WTC11 (cell line): Measurements from ENCODE around the gene FYN. TPM values are rescaled to one million over a fixed set of nuclear protein-coding genes. Genes with fewer than 3 reads are reported as not detected.

ENCODE experiments used
- ATAC-seq: fragments of 200-7000 bp; cut with Tn5 transposase; 2 replicates; pipeline ENCODE4 v1.10.0; 2021; ENCODE audit warnings: mild to moderate bottlenecking, moderate library complexity
- CTCF ChIA-PET: fragments of 300-600 bp; sonication (Branson Sonifier 250); formaldehyde crosslinking; loops from one replicate; lab custom pipeline; 2021; ENCODE audit warnings: antibody characterized with exemption; lab: Charles Lee
- POLR2A ChIA-PET: fragments of 350-600 bp; sonication (Branson Sonifier 250); formaldehyde crosslinking; loops from one replicate; lab custom pipeline; 2021; ENCODE audit warnings: antibody characterized with exemption; lab: Charles Lee
- DNase-seq: peaks from one replicate; pipeline ENCODE4 v3.0.0; 2021; ENCODE audit warnings: low spot score
- H3K27ac Mint-ChIP-seq: 2 replicates; pipeline ENCODE4 v1.8.0; 2021; ENCODE audit warnings: mixed read lengths
- H3K27me3 Mint-ChIP-seq: 2 replicates; pipeline ENCODE4 v1.8.0; 2021; ENCODE audit warnings: low read depth, mild to moderate bottlenecking, moderate library complexity, mixed read lengths
- H3K36me3 Mint-ChIP-seq: 2 replicates; pipeline ENCODE4 v1.8.0; 2021; ENCODE audit warnings: mixed read lengths
- H3K4me1 Mint-ChIP-seq: 2 replicates; pipeline ENCODE4 v1.8.0; 2022; ENCODE audit warnings: mixed read lengths
- H3K4me3 Mint-ChIP-seq: 2 replicates; pipeline ENCODE4 v1.8.0; 2021; ENCODE audit warnings: mild to moderate bottlenecking, moderate library complexity, mixed read lengths
- H3K9me3 Mint-ChIP-seq: 2 replicates; pipeline ENCODE4 v1.8.0; 2021; ENCODE audit warnings: mixed read lengths
- AR ChIP-seq: fragments of 250-450 bp; sonication (Bioruptor Pico); IDR thresholded peaks from 2 replicates; pipeline ENCODE4 v1.9.0; 2021; ENCODE audit warnings: mild to moderate bottlenecking
- CREM ChIP-seq: sonication (generic); formaldehyde crosslinking; IDR thresholded peaks from 2 replicates; pipeline ENCODE4 v1.8.1; 2022; ENCODE audit warnings: mild to moderate bottlenecking, missing genetic modification reagents, moderate library complexity
- CTCF ChIP-seq: fragments of 200-600 bp; IDR thresholded peaks from 2 replicates; pipeline ENCODE4 v1.8.0; 2022; ENCODE audit warnings: antibody characterized with exemption
- ELF4 ChIP-seq: sonication (generic); formaldehyde crosslinking; IDR thresholded peaks from 2 replicates; pipeline ENCODE4 v1.8.1; 2022; ENCODE audit warnings: low read depth, mild to moderate bottlenecking, moderate library complexity, missing genetic modification reagents
- EMX1 ChIP-seq: fragments of 250-450 bp; sonication (Bioruptor Pico); IDR thresholded peaks from 2 replicates; pipeline ENCODE4 v1.8.0; 2021; ENCODE audit warnings: mild to moderate bottlenecking
- GABPB1 ChIP-seq: sonication (generic); formaldehyde crosslinking; IDR thresholded peaks from 2 replicates; pipeline ENCODE4 v1.8.1; 2023; ENCODE audit warnings: mild to moderate bottlenecking, missing genetic modification reagents
- GTF2I ChIP-seq: fragments of 250-450 bp; sonication (Bioruptor Pico); conservative IDR thresholded peaks from 2 replicates; pipeline ENCODE4 v1.4.0; 2021; ENCODE audit warnings: mild to moderate bottlenecking
- HMGA2 ChIP-seq: fragments of 250-450 bp; sonication (Bioruptor Pico); IDR thresholded peaks from 2 replicates; pipeline ENCODE4 v1.4.0; 2021; ENCODE audit warnings: mild to moderate bottlenecking, moderate library complexity
- KAT7 ChIP-seq: sonication (generic); formaldehyde crosslinking; IDR thresholded peaks from 2 replicates; pipeline ENCODE4 v1.8.1; 2023; ENCODE audit warnings: missing genetic modification reagents, mild to moderate bottlenecking, borderline replicate concordance
- NR2C2 ChIP-seq: sonication (generic); formaldehyde crosslinking; IDR thresholded peaks from 2 replicates; pipeline ENCODE4 v1.8.0; 2022; ENCODE audit warnings: mild to moderate bottlenecking, missing genetic modification reagents
- NR3C1 ChIP-seq: sonication (generic); formaldehyde crosslinking; conservative IDR thresholded peaks from 2 replicates; pipeline ENCODE4 v1.8.1; 2023; ENCODE audit warnings: low read depth, mild to moderate bottlenecking, missing genetic modification reagents
- RELA ChIP-seq: sonication (generic); formaldehyde crosslinking; IDR thresholded peaks from 2 replicates; pipeline ENCODE4 v1.8.1; 2022; ENCODE audit warnings: missing genetic modification reagents, mild to moderate bottlenecking, borderline replicate concordance
- SP1 ChIP-seq: sonication (generic); formaldehyde crosslinking; conservative IDR thresholded peaks from 2 replicates; pipeline ENCODE4 v1.8.1; 2022; ENCODE audit warnings: missing genetic modification reagents
- USF2 ChIP-seq: sonication (generic); formaldehyde crosslinking; IDR thresholded peaks from 2 replicates; pipeline ENCODE4 v1.8.1; 2023; ENCODE audit warnings: mild to moderate bottlenecking, missing genetic modification reagents, moderate library complexity
- ZBTB21 ChIP-seq: sonication (generic); formaldehyde crosslinking; IDR thresholded peaks from 2 replicates; pipeline ENCODE4 v1.8.1; 2023; ENCODE audit warnings: mild to moderate bottlenecking, missing genetic modification reagents, borderline replicate concordance
- ZMAT4 ChIP-seq: fragments of 250-450 bp; sonication (Bioruptor Pico); IDR thresholded peaks from 2 replicates; pipeline ENCODE4 v1.9.0; 2021; ENCODE audit warnings: mild to moderate bottlenecking
- ZNF232 ChIP-seq: sonication (generic); formaldehyde crosslinking; IDR thresholded peaks from 2 replicates; pipeline ENCODE4 v1.8.0; 2022; ENCODE audit warnings: mild to moderate bottlenecking, missing genetic modification reagents
- ZSCAN18 ChIP-seq: fragments of 250-450 bp; sonication (Bioruptor Pico); IDR thresholded peaks from 2 replicates; pipeline ENCODE4 v2.1.2; 2022; ENCODE audit warnings: mild to moderate bottlenecking, moderate library complexity
- total RNA-seq: library from RNA; stranded (reverse); gene quantifications from 3 replicates; pipeline ENCODE4 v1.2.3, GENCODE V29; 2021
- TF ChIP-seq, protein P1 (sequence below): sonication (generic); formaldehyde crosslinking; IDR thresholded peaks from 2 replicates; pipeline ENCODE4 v1.8.1; 2022; ENCODE audit warnings: mild to moderate bottlenecking, missing genetic modification reagents, moderate library complexity, borderline replicate concordance
- TF ChIP-seq, protein P2 (sequence below): sonication (generic); formaldehyde crosslinking; conservative IDR thresholded peaks from 2 replicates; pipeline ENCODE4 v1.8.1; 2023; ENCODE audit warnings: mild to moderate bottlenecking, low read depth, missing genetic modification reagents, moderate library complexity

The FYN gene
- total RNA-seq, 1 experiment from 2014 or later, result 63.9 TPM

GRCh38 chr6:111792914-111793700 lies 80.1 kb downstream of the FYN start:
- no peak overlapping the region for H3K4me3 Mint-ChIP-seq
- ATAC-seq, result no peak
- H3K4me1 Mint-ChIP-seq, result peaks cover 13% of the 10 kb centered on the region
- DNase-seq, result no peak
- TF ChIP-seq CREM (CRISPR knock-in tag), result no peak
- TF ChIP-seq, protein P1, sequence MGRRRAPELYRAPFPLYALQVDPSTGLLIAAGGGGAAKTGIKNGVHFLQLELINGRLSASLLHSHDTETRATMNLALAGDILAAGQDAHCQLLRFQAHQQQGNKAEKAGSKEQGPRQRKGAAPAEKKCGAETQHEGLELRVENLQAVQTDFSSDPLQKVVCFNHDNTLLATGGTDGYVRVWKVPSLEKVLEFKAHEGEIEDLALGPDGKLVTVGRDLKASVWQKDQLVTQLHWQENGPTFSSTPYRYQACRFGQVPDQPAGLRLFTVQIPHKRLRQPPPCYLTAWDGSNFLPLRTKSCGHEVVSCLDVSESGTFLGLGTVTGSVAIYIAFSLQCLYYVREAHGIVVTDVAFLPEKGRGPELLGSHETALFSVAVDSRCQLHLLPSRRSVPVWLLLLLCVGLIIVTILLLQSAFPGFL (CRISPR knock-in tag), result no peak
- no peaks in the 10 kb centered on the region for H3K36me3 Mint-ChIP-seq
- no peaks in the 10 kb centered on the region for H3K27me3 Mint-ChIP-seq
- H3K9me3 Mint-ChIP-seq, result no peaks in the 10 kb centered on the region
- ChIA-PET POLR2A (no interaction called here), CTCF (interaction anchor here (1.5 kb wide), 1 partner anchor 9 kb away, joined by 3 read pairs; no protein-coding TSS in a partner anchor)
- no peak overlapping the region; the same call in 1 of the 2 replicates for H3K27ac Mint-ChIP-seq

DNA sequence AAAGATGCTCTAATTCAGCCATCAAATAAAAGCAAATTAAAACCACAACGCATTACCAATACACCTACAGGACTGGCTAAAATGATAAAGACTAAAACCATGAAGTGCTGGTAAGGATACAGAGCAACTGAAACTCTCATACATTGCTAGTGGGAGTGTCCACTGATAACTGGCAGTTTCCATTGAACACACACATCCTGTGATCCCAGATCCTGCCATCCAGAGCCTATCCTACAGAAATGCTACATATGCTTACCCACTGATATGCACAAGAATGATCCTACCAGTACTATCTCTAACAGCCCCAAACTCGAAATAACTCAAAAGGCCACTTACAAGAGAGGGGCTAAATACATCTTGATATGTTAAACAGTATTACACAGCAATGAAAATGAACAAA lies 81.0 kb downstream of the FYN start:
- Mint-ChIP-seq H3K9me3 (no peaks in the 10 kb centered on the region), H3K4me3 (no peak overlapping the region), H3K4me1 (peaks cover 13% of the 10 kb centered on the region), H3K27me3 (no peaks in the 10 kb centered on the region), H3K27ac (no peak overlapping the region), H3K36me3 (no peaks in the 10 kb centered on the region)
- no peak for TF ChIP-seq NR3C1 (CRISPR knock-in tag)
- TF ChIP-seq, protein P2, sequence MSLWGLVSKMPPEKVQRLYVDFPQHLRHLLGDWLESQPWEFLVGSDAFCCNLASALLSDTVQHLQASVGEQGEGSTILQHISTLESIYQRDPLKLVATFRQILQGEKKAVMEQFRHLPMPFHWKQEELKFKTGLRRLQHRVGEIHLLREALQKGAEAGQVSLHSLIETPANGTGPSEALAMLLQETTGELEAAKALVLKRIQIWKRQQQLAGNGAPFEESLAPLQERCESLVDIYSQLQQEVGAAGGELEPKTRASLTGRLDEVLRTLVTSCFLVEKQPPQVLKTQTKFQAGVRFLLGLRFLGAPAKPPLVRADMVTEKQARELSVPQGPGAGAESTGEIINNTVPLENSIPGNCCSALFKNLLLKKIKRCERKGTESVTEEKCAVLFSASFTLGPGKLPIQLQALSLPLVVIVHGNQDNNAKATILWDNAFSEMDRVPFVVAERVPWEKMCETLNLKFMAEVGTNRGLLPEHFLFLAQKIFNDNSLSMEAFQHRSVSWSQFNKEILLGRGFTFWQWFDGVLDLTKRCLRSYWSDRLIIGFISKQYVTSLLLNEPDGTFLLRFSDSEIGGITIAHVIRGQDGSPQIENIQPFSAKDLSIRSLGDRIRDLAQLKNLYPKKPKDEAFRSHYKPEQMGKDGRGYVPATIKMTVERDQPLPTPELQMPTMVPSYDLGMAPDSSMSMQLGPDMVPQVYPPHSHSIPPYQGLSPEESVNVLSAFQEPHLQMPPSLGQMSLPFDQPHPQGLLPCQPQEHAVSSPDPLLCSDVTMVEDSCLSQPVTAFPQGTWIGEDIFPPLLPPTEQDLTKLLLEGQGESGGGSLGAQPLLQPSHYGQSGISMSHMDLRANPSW (CRISPR knock-in tag), result no peak
- no peak for TF ChIP-seq ZBTB21 (CRISPR knock-in tag)
- TF ChIP-seq ZNF232 (CRISPR knock-in tag), result no peak
- TF ChIP-seq SP1 (CRISPR knock-in tag), result no peak
- no peak for TF ChIP-seq ZMAT4
- TF ChIP-seq ZSCAN18, result no peak
- TF ChIP-seq ELF4 (CRISPR knock-in tag), result no peak
- DNase-seq (no peak), ATAC-seq (no peak)
- CTCF ChIA-PET, result no interaction called here
- POLR2A ChIA-PET, result no interaction called here

GRCh38 chr6:111791415-111791814 lies 81.8 kb downstream of the FYN start:
- ChIA-PET CTCF (interaction anchor here (1.2 kb wide), 1 partner anchor 166 kb away, joined by 3 read pairs; no protein-coding TSS in a partner anchor), POLR2A (no interaction called here)
- Mint-ChIP-seq H3K9me3 (no peaks in the 10 kb centered on the region; the same call in 1 of the 2 replicates), H3K4me3 (no peak overlapping the region), H3K36me3 (0 out of 2 replicates have a peak, but pooled peaks cover under 1% of the 10 kb centered on the region), H3K27me3 (no peaks in the 10 kb centered on the region), H3K27ac (no peak overlapping the region), H3K4me1 (peaks cover 13% of the 10 kb centered on the region)
- ATAC-seq, result peak; percentile 57
- no peak for DNase-seq
- TF ChIP-seq ELF4 (CRISPR knock-in tag) (no peak), CTCF (no peak), GTF2I (CRISPR knock-in tag) (no peak), ZBTB21 (CRISPR knock-in tag) (no peak), NR2C2 (CRISPR knock-in tag) (no peak), AR (no peak), GABPB1 (CRISPR knock-in tag) (no peak), USF2 (CRISPR knock-in tag) (no peak), RELA (CRISPR knock-in tag) (no peak), KAT7 (CRISPR knock-in tag) (no peak), HMGA2 (CRISPR knock-in tag) (no peak), ZNF232 (CRISPR knock-in tag) (no peak), EMX1 (no peak)
